GM19099 (cell line): ENCODE measurements around the gene CCP110.

ENCODE experiments used
- POLR2A ChIP-seq: IDR thresholded peaks from 3 replicates; pipeline ENCODE4 v1.6.1; 2011; ENCODE audit warnings: low read depth; ENCODE audit not compliant: insufficient read length; ENCODE audit errors: extremely low read depth

CCP110 gene

GRCh38 chr16:19503461-19504075 lies 20.2 kb upstream of the CCP110 start:
- TF ChIP-seq POLR2A, result no peak

- no peak for TF ChIP-seq POLR2A
These were observed 18.0 kb upstream of the CCP110 start for GRCh38 chr16:19505600-19506303.

- no peak for TF ChIP-seq POLR2A
These were observed 16.8 kb upstream of the CCP110 start for GRCh38 chr16:19506965-19507364.

GRCh38 chr16:19507867-19508266 lies 15.9 kb upstream of the CCP110 start:
- no peak for TF ChIP-seq POLR2A

GRCh38 chr16:19512297-19512696 lies 11.4 kb upstream of the CCP110 start:
- TF ChIP-seq POLR2A, result no peak

GRCh38 chr16:19513377-19514053 lies 10.2 kb upstream of the CCP110 start:
- TF ChIP-seq POLR2A, result no peak

- TF ChIP-seq POLR2A, result no peak
These were observed 8.0 kb upstream of the CCP110 start for GRCh38 chr16:19515757-19516156.

GRCh38 chr16:19517424-19518089 lies 6.2 kb upstream of the CCP110 start:
- no peak for TF ChIP-seq POLR2A

- no peak for TF ChIP-seq POLR2A
These were observed 5.4 kb upstream of the CCP110 start for GRCh38 chr16:19518388-19518787.

GRCh38 chr16:19520861-19521331 lies 2.8 kb upstream of the CCP110 start:
- TF ChIP-seq POLR2A, result no peak

- TF ChIP-seq POLR2A, result peak; percentile 89
These were observed 2.0 kb upstream of the CCP110 start, which contains the start of gene GDE1 for GRCh38 chr16:19521471-19522396. GDE1 (minus strand) TSS chr16:19522098; CDS start chr16:19521964, 134 bp downstream.

GRCh38 chr16:19522397-19522732 lies 1.4 kb upstream of the CCP110 start:
- TF ChIP-seq POLR2A, result no peak

- TF ChIP-seq POLR2A, result no peak
These were observed 982 bp upstream of the CCP110 start for GRCh38 chr16:19522760-19523159.

- TF ChIP-seq POLR2A, result no peak
These were observed 571 bp upstream of the CCP110 start for GRCh38 chr16:19523184-19523558.

GRCh38 chr16:19524356-19524615 lies 544 bp downstream of the CCP110 start:
- TF ChIP-seq POLR2A, result no peak
